OCI-LY7 (cell line): Measurements from ENCODE around the gene MRPS12.

Source experiments
- CTCF ChIP-seq: fragments of 200-600 bp; sonication (generic); conservative IDR thresholded peaks from 2 replicates; pipeline ENCODE4 v1.5.1; 2014; ENCODE audit warnings: mild to moderate bottlenecking, antibody characterized with exemption, low read length, moderate library complexity, mixed read lengths
- EZH2phosphoT487 ChIP-seq: fragments of 200-600 bp; sonication (generic); IDR thresholded peaks from 2 replicates; pipeline ENCODE4 v1.6.1; 2018; ENCODE audit warnings: low read depth, borderline replicate concordance, mild to moderate bottlenecking, mixed run types, antibody characterized with exemption, low read length, moderate library complexity, mixed read lengths

- TF ChIP-seq CTCF: no peak
- TF ChIP-seq EZH2phosphoT487: no peak
Observed at GRCh38 chr19:38979812-38980211, 49.1 kb downstream of the MRPS12 start.
